Left renal pelvis (tissue), 4 donors: Measurements from ENCODE around the gene CAPZB. TPM values are rescaled to one million over a fixed set of nuclear protein-coding genes. Genes with fewer than 3 reads are reported as not detected.
"Not testable (repeated sequence)": the region's sequence is repeated elsewhere in the genome, so short reads cannot be mapped to it uniquely, and the experiment has no call there.

Experiments
- DNase-seq, 4 donors: peaks; one replicate each; pipeline ENCODE4 v3.0.0-alpha.2; 2013; ENCODE audit warnings: low read depth in 4 of 4, low spot score in 3 of 4
- polyA plus RNA-seq, 4 donors: library from polyadenylated mRNA; unstranded; fragments of 120-200 nt; gene quantifications; one replicate each; pipeline ENCODE4 v1.2.1, GENCODE V29; 2013; ENCODE audit not compliant: insufficient read length in 4 of 4

Gene CAPZB
- polyA plus RNA-seq, 4 donors: 234 to 249 (median 240) TPM

DNA sequence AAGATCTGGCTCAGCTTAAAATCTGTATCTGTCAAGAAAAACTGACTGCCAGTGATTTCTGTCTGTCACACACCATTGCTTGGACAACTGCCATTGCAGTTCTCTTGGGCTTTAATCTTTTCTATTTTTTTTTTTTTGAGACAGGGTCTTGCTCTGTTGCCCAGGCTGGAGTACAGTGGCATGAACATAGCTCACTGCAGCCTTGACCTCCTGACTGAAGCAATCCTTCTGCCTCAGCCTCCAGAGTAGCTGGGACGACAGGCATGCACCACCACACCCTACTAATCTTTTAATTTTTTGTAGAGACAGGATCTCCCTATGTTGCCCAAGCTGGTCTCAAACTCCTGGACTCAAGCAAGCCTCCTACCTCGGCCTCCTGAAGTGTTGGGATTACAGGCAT, 14.5 kb upstream of the CAPZB start:
- DNase-seq: not testable (repeated sequence)

- not testable (repeated sequence) for DNase-seq
Observed at GRCh38 chr1:19497443-19497842, 12.1 kb upstream of the CAPZB start.

GRCh38 chr1:19496527-19496874, 11.2 kb upstream of the CAPZB start:
- no peak for DNase-seq

DNA sequence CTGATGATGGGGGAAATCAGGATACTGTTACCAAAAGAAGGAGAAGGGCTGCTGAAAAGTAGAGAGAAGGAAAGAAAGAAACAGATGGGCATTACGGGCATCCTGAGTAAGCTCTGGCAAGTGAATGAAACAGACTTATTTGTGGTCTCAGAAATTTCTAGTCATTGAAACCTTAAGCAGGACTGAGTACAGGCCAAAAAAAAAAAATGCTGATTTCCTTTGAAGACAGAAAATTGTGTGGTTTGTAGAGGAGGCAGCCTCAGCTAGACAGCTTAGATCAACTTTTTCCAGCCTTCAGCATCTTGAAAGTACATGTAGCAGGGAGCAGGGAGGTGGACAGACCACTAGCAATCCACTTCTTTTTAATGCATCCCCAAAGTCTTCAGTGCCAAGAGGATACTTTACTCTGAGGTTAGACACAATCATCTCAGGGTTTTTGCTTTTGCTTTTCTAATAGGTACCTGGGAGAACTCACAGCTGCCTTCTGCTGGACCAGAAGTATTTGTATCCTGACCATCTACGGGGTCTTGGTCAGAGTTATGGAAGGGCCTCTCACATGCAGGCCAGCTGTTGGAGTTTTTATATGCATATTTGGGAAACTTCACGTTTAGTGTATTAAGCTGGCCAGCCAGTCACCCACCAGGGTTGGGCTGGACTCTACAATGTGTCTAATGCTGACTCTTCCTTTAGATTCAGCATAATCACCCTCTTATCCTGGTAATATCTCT, 10.6 kb upstream of the CAPZB start:
- no peak for DNase-seq

DNA sequence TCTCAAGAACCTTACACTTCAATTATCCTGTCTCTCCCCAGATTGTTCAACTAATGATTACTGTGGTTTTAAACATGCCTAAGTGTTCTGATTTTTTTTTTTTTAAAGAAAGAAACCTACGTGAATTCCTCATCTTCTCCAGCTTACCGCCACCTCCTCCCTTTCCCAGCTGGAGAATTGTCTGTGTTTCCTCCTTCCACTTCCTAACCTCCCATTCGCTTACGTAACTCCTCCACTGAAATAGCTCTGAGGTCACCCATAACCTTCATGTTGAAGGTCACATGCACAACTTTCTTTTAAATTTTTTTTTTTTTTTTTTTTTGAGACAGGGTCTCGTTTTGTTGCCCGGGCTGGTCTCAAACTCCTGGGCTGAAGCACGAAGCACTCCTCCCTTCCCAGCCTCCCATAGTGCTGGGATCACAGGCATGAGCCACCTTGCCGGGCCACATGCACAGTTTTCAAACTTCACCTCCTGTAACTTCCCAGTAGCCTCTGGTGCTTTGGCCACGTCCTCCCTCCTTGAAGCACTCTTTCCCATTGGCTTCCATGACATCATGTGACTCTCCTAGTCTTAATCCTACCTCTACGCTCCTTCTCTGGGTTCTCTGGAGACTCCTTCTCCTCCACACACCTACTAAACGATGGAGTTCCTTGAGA, 9.8 kb upstream of the CAPZB start:
- DNase-seq: no peak

DNA sequence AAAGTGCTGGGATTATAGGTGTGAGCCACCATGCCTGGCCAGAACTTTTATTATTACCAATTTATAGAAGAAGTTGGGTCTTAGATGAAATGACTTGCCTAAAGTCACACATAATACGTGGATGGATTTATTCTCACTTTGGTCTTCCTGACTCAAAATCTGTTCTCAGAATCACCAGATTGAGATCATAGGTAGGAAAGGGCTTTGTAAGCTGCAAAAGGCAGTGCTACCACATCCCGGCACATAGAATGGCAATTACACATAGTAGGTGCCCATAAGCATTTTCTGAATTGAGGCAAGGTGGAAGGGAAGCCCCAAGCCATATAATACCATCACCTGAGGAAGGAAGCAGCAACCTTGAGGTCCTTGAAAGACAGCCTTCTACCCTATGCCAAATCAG, 8.2 kb upstream of the CAPZB start:
- DNase-seq: no peak

DNA sequence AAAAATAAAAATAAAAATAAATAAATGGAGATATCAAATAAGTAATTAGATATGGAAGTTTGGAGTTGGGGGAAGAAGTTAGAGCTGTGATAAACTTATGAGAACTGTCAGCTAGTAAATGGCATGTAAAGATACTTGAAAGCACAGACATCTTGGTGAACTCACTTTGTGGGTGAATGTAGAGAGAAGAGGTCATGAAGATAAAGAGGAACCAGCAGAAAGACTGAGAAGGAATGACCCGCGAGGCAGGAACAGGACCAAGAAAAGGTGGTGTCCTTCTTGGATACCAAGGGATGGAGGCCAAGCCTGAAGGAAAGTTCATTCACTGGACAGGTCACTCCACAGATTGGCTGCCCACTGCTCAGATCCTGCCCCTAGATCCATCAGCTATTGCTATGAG, 4.7 kb upstream of the CAPZB start:
- DNase-seq: no peak

- DNase-seq: no peak
Observed at GRCh38 chr1:19488136-19488535, 2.8 kb upstream of the CAPZB start.

DNA sequence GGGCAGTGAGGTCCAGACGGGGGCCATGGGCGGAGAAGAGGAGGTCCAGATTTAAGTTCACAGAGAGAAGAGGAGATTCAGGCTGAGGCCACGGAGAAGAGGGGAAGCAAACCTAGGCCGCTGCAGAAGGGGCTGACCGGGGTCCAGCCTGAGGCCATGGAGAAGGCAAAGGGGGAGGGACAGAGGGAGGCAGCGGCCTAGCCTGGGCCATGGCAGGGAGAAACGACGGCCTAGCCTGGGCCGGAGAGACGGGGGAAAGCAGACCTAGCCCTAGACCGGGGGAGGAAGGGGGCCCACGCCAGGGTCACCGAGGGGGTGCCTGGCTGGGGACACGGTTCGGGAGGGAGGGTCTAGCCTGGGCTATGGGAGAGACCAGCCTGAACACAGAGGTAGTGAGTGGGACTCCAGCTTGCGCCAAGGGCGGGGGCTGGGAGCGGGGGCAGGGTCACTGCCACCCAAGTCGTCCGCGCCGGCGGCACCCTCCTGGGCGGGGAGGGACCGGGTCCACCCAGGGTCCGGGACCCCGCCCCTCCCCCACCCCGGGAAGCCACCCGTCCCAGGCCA, 459 bp downstream of the CAPZB start:
- DNase-seq: no peak

- DNase-seq: no peak
Observed at GRCh38 chr1:19484338-19484797, 971 bp downstream of the CAPZB start.

- no peak for DNase-seq
Observed at GRCh38 chr1:19483691-19484090, 1.6 kb downstream of the CAPZB start.

DNA sequence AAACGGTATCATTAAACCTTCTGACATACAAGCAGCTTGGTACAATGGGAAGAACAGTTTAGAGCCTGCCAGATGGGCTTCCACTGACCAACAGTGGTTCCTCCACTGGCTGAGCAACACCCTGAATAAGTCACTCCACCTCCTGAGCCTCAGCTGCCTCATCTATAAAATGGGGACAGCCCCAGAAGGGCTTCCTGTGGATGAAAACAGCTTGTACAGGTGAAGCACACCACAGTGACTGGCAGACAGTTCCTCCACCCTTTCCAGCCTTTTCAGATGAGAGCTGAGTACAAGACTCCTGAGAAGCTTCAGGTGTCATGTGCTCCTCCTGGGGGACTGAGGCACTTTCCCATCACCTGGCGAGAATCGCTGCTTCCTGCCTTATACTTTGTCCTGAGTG, 2.1 kb downstream of the CAPZB start:
- DNase-seq: no peak

DNA sequence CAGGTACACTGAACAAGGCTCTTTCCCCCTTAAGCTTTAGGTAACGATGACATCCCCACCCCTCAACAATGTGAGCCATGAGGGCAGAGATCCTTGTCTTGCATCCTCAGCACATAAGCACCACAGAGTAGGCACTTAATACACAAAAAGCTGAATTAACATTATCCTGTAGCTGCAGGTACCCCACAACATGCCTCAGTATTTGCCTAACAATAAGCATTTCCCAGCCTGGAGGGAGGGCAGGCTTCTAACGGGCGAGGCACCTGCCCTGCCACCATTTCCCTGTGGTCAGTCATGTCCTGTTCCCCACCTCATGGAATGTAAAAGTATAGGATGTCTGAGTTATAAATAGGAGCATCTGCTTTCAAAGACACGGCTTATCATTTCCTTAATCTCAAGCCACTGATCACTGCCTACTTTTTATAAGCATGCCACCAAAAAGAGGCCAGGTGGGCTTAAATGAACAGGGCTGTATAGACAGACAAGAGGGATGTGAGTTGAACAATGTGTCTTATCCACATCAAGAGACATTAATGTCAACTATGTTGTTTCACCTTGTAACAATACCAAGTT, 3.4 kb downstream of the CAPZB start:
- DNase-seq: no peak

- DNase-seq: no peak
Observed at GRCh38 chr1:19480282-19480681, 5.1 kb downstream of the CAPZB start.

GRCh38 chr1:19479351-19480120, 5.8 kb downstream of the CAPZB start:
- no peak for DNase-seq

DNA sequence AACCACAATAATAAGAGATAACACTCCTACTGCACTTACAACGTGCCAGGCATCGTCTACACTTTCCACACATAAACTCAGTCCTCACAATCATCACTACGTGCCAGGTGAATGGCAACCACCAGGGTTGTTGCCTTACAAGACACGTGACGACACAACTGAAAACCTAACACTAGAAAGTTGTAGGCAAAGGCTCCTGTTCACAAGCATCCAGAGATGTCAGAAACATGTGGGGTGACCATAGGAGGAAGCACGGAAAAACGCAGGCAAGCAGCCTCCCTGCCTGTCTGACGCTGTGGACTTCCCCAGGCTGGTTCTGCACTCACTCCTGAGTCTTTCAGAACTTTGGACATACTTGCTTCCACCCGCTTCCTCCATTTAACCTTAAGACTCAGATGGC, 7.0 kb downstream of the CAPZB start:
- DNase-seq: no peak

- DNase-seq: no peak
Observed at GRCh38 chr1:19477284-19478249, 7.8 kb downstream of the CAPZB start.

- no peak for DNase-seq
Observed at GRCh38 chr1:19476450-19477190, 8.7 kb downstream of the CAPZB start.

DNA sequence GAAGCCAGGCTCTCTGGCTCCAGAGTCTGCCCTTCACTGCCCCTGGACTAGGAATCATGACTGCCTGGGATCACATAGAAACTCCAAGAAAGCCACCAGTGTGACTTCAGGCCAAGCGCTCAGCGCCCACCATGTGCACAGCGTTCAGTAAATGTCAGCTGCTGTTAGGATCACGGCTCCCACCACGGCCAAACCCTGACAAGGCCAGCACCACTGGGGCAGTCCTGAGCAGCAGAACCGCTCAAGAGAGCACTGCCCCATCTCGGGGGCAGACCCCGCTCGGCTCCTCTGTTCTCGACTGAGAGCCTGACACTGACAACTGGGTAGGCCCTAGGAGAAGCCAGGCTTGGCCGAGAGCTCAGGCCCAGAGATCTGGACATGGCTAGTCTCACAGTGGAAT, 10.0 kb downstream of the CAPZB start:
- DNase-seq: no peak
